HEK293 (cell line): Measurements from ENCODE around the gene NDUFB6.

Experiments used
- CTCF ChIA-PET: fragments of 350-600 bp; formaldehyde crosslinking; extraction: SDS; loops from one replicate; lab custom pipeline; 2021; ENCODE audit warnings: antibody characterized with exemption; lab: Yijun Ruan, JAX
- POLR2A ChIA-PET: fragments of 300-600 bp; formaldehyde crosslinking; extraction: SDS; loops from one replicate; lab custom pipeline; 2020; ENCODE audit warnings: antibody characterized with exemption, inconsistent platforms; lab: Yijun Ruan, JAX
- H3K27ac ChIP-seq: fragments of 200-500 bp; sonication (Bioruptor generic); 2 replicates; pipeline ENCODE4 v1.5.1; 2014; ENCODE audit warnings: low read depth, low read length, control low read depth, inconsistent platforms; ENCODE audit errors: extremely low read depth
- H3K36me3 ChIP-seq, 2 experiments: fragments of 200-500 bp in 1 of 2; sonication (Bioruptor generic) in 1 of 2; 1 replicate in 1 of 2; 2 replicates in 1 of 2; pipeline ENCODE4 v1.5.1; 2014 to 2017; ENCODE audit warnings: inconsistent platforms in 2 of 2, low read length in 2 of 2; ENCODE audit not compliant: control insufficient read depth in 2 of 2, insufficient read depth in 1 of 2
- H3K4me1 ChIP-seq: fragments of 200-500 bp; sonication (Bioruptor generic); 2 replicates; pipeline ENCODE4 v1.5.1; 2014; ENCODE audit warnings: mild to moderate bottlenecking, low read length, inconsistent platforms; ENCODE audit not compliant: control insufficient read depth, insufficient read depth
- H3K4me3 ChIP-seq: 2 replicates; pipeline ENCODE4 v1.5.1; 2011; ENCODE audit warnings: low read depth, mild to moderate bottlenecking, control low read depth, low read length, moderate library complexity
- H3K9me3 ChIP-seq: fragments of 200-500 bp; sonication (Bioruptor generic); 2 replicates; pipeline ENCODE4 v1.5.1; 2014; ENCODE audit warnings: low read depth, low read length, inconsistent platforms; ENCODE audit not compliant: control insufficient read depth, insufficient read depth
- BCL11B ChIP-seq: fragments of 450-650 bp; formaldehyde crosslinking; IDR thresholded peaks from 2 replicates; pipeline ENCODE4 v1.5.1; 2016; ENCODE audit warnings: low read depth, missing biosample characterization, missing genetic modification characterization
- GLIS1 ChIP-seq: fragments of 450-650 bp; formaldehyde crosslinking; IDR thresholded peaks from 2 replicates; pipeline ENCODE4 v1.5.1; 2016; ENCODE audit warnings: missing biosample characterization, missing genetic modification characterization
- MYNN ChIP-seq: fragments of 450-650 bp; formaldehyde crosslinking; IDR thresholded peaks from 2 replicates; pipeline ENCODE4 v1.5.1; 2016; ENCODE audit warnings: missing biosample characterization, missing genetic modification characterization, borderline replicate concordance
- REPIN1 ChIP-seq: fragments of 450-650 bp; formaldehyde crosslinking; IDR thresholded peaks from 2 replicates; pipeline ENCODE4 v1.5.1; 2017; ENCODE audit warnings: missing biosample characterization, missing genetic modification characterization, low read depth
- YY1 ChIP-seq: fragments of 450-650 bp; formaldehyde crosslinking; IDR thresholded peaks from 2 replicates; pipeline ENCODE4 v1.5.1; 2018; ENCODE audit warnings: missing biosample characterization, missing genetic modification characterization
- ZIC2 ChIP-seq: fragments of 450-650 bp; formaldehyde crosslinking; IDR thresholded peaks from 2 replicates; pipeline ENCODE4 v1.5.1; 2016; ENCODE audit warnings: missing biosample characterization, missing genetic modification characterization
- ZNF292 ChIP-seq: fragments of 450-650 bp; formaldehyde crosslinking; IDR thresholded peaks from 2 replicates; pipeline ENCODE4 v1.5.1; 2016; ENCODE audit warnings: low read depth, missing biosample characterization, missing genetic modification characterization, borderline replicate concordance
- ZNF514 ChIP-seq: fragments of 450-650 bp; formaldehyde crosslinking; IDR thresholded peaks from 2 replicates; pipeline ENCODE4 v1.5.1; 2016; ENCODE audit warnings: missing biosample characterization, missing genetic modification characterization
- ZNF549 ChIP-seq: fragments of 450-650 bp; IDR thresholded peaks from 2 replicates; pipeline ENCODE4 v1.5.1; 2018; ENCODE audit warnings: missing biosample characterization, missing genetic modification characterization, mild to moderate bottlenecking, inconsistent platforms, moderate library complexity
- ZNF664 ChIP-seq: fragments of 450-650 bp; formaldehyde crosslinking; IDR thresholded peaks from 2 replicates; pipeline ENCODE4 v1.5.1; 2016; ENCODE audit warnings: missing biosample characterization, missing genetic modification characterization
- ZNF701 ChIP-seq: fragments of 450-650 bp; formaldehyde crosslinking; IDR thresholded peaks from 2 replicates; pipeline ENCODE4 v1.5.1; 2016; ENCODE audit warnings: missing biosample characterization, missing genetic modification characterization
- ZNF768 ChIP-seq: fragments of 450-650 bp; formaldehyde crosslinking; IDR thresholded peaks from 2 replicates; pipeline ENCODE4 v1.5.1; 2018; ENCODE audit warnings: missing biosample characterization, mild to moderate bottlenecking, missing genetic modification characterization
- TF ChIP-seq, protein P1 (sequence below): fragments of 450-650 bp; formaldehyde crosslinking; IDR thresholded peaks from 2 replicates; pipeline ENCODE4 v1.5.1; 2016; ENCODE audit warnings: missing biosample characterization, missing genetic modification characterization
- TF ChIP-seq, protein P2 (sequence below): fragments of 450-650 bp; formaldehyde crosslinking; IDR thresholded peaks from 2 replicates; pipeline ENCODE4; 2016; ENCODE audit warnings: missing biosample characterization, missing genetic modification characterization
- TF ChIP-seq, protein P3 (sequence below): fragments of 450-650 bp; formaldehyde crosslinking; IDR thresholded peaks from 2 replicates; pipeline ENCODE4 v1.5.1; 2016; ENCODE audit warnings: missing biosample characterization, missing genetic modification characterization, low read depth

Gene NDUFB6

DNA sequence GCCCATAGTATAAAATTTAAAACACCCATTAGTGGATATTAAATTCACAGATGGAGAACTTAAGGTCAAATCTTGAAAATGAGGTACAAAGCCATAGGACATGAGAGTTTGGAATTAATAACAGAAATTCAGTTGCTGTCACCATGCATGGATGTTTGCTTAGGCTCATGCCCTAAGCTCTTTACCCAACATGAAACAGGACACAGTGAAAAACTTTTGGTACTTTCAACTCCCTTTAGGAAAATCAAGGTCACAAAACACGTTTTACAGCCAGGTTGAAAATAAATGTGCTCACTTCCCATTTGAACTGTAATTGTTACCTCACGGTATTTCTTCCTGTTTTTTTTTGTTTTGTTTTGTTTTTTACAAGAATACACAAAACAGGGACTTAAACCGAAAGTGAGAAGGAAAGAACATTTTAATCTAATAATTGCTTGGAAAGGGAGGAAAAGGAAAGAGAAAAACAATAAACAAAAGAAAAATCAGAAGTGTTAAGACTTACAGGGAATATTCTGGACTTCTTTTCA, 14.5 kb downstream of the NDUFB6 start:
- ChIA-PET CTCF (interaction anchor here (0.7 to 1.1 kb wide), 4 partner anchors 13 to 179 kb away, joined by 3 to 4 read pairs (median 4); no protein-coding TSS in a partner anchor), POLR2A (interaction anchor here (0.6 kb wide), 1 partner anchor 29 kb away, joined by 4 read pairs; no protein-coding TSS in a partner anchor)
- Histone ChIP-seq H3K9me3 (no peaks in the 10 kb centered on the region), H3K36me3 (peaks cover 0 to 3% of the 10 kb centered on the region in 2 experiments; a peak in 2 of 3 replicates), H3K4me1 (0 out of 2 replicates have a peak, but pooled peaks cover 4% of the 10 kb centered on the region), H3K4me3 (no peak overlapping the region), H3K27ac (no peak overlapping the region)
- TF ChIP-seq ZNF292 (tag by site-specific recombination) (no peak), ZNF514 (no peak)

DNA sequence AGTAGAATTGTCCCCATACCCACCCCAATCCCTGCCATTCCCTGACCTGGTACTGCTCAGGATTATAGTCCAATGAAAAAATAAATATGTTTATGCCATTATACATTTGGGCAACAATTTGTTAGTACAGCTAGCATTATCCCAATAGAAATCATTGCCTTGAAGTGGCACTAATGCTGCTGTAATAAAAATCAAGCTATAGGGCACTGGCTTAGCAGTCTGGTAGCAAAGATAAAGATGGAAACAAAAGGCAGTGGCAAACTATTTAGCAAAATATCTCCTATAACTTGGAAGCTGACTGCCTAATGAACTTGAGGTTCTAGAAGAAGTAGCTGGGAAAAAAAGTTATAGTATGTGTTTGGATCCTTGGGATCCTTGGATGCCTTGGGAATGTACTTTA, 18.4 kb downstream of the NDUFB6 start:
- TF ChIP-seq ZNF664 (tag by site-specific recombination) (no peak), ZNF549 (tag by site-specific recombination) (no peak), YY1 (no peak), ZIC2 (tag by site-specific recombination) (no peak), ZNF701 (tag by site-specific recombination) (no peak), MYNN (tag by site-specific recombination) (no peak), BCL11B (tag by site-specific recombination) (no peak), REPIN1 (no peak)
- TF ChIP-seq, protein P1, sequence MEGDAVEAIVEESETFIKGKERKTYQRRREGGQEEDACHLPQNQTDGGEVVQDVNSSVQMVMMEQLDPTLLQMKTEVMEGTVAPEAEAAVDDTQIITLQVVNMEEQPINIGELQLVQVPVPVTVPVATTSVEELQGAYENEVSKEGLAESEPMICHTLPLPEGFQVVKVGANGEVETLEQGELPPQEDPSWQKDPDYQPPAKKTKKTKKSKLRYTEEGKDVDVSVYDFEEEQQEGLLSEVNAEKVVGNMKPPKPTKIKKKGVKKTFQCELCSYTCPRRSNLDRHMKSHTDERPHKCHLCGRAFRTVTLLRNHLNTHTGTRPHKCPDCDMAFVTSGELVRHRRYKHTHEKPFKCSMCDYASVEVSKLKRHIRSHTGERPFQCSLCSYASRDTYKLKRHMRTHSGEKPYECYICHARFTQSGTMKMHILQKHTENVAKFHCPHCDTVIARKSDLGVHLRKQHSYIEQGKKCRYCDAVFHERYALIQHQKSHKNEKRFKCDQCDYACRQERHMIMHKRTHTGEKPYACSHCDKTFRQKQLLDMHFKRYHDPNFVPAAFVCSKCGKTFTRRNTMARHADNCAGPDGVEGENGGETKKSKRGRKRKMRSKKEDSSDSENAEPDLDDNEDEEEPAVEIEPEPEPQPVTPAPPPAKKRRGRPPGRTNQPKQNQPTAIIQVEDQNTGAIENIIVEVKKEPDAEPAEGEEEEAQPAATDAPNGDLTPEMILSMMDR (tag by site-specific recombination), result no peak
- TF ChIP-seq, protein P2, sequence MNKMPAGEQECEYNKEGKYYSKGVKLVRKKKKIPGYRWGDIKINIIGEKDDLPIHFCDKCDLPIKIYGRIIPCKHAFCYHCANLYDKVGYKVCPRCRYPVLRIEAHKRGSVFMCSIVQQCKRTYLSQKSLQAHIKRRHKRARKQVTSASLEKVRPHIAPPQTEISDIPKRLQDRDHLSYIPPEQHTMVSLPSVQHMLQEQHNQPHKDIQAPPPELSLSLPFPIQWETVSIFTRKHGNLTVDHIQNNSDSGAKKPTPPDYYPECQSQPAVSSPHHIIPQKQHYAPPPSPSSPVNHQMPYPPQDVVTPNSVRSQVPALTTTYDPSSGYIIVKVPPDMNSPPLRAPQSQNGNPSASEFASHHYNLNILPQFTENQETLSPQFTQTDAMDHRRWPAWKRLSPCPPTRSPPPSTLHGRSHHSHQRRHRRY, result no peak
- ChIA-PET POLR2A (interaction anchor here (0.8 kb wide), 1 partner anchor 29 kb away, joined by 3 read pairs; no protein-coding TSS in a partner anchor), CTCF (interaction anchor here (1.5 to 1.9 kb wide), 3 partner anchors 25 to 175 kb away, joined by 5 to 7 read pairs (median 6); partner anchors contain the start of gene RIGI)
- peaks cover 0 to 3% of the 10 kb centered on the region in 2 experiments; a peak in 2 of 3 replicates for H3K36me3 ChIP-seq
- H3K4me1 ChIP-seq, result 0 out of 2 replicates have a peak, but pooled peaks cover 4% of the 10 kb centered on the region
- no peaks in the 10 kb centered on the region for H3K9me3 ChIP-seq
- H3K4me3 ChIP-seq, result no peak overlapping the region
- H3K27ac ChIP-seq, result no peak overlapping the region

DNA sequence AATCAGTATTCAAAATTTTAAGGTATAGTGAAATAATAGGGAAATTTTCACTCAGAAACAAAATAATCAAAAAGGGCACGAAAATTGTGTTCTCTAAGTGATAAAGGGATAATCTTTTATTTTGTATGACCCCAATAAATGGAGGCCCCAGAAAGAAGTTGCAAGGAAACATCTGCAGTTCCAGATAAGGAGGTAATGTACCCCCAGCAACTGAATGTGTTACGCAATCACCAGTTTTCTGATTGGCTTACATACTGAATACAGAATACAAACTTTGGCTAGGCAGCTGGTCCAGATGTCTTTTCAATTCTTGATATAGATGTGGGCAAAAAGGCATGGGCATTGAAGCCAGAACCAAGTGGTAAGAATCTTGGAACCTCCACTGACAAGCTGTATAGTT, 18.9 kb downstream of the NDUFB6 start:
- Histone ChIP-seq H3K27ac (no peak overlapping the region), H3K4me3 (no peak overlapping the region), H3K4me1 (0 out of 2 replicates have a peak, but pooled peaks cover 4% of the 10 kb centered on the region), H3K9me3 (no peaks in the 10 kb centered on the region), H3K36me3 (peaks cover 0 to 5% of the 10 kb centered on the region in 2 experiments; a peak in 2 of 3 replicates)
- POLR2A ChIA-PET, result interaction anchor here (0.8 kb wide), 1 partner anchor 29 kb away, joined by 3 read pairs; no protein-coding TSS in a partner anchor
- CTCF ChIA-PET, result interaction anchor here (1.5 to 1.9 kb wide), 3 partner anchors 26 to 175 kb away, joined by 5 to 7 read pairs (median 6); partner anchors contain the start of gene RIGI
- TF ChIP-seq GLIS1 (tag by site-specific recombination) (0 out of 2 replicates have a peak, but pooled peaks have one; percentile 6), ZNF768 (tag by site-specific recombination) (no peak)
- TF ChIP-seq, protein P3, sequence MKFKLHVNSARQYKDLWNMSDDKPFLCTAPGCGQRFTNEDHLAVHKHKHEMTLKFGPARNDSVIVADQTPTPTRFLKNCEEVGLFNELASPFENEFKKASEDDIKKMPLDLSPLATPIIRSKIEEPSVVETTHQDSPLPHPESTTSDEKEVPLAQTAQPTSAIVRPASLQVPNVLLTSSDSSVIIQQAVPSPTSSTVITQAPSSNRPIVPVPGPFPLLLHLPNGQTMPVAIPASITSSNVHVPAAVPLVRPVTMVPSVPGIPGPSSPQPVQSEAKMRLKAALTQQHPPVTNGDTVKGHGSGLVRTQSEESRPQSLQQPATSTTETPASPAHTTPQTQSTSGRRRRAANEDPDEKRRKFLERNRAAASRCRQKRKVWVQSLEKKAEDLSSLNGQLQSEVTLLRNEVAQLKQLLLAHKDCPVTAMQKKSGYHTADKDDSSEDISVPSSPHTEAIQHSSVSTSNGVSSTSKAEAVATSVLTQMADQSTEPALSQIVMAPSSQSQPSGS (tag by site-specific recombination), result no peak
